Fibroblast of lung (primary cell): Measurements from ENCODE around the gene NACC1. TPM values are rescaled to one million over a fixed set of nuclear protein-coding genes. Genes with fewer than 3 reads are reported as not detected.

Experiments
- DNase-seq, 2 donors: peaks; one replicate each; pipeline versions ENCODE4 v3.0.0 to v3.0.0-alpha.2; 2010; ENCODE audit warnings: low read depth in 2 of 2
- H2AFZ ChIP-seq: 2 replicates; pipeline ENCODE4 v1.5.1; 2012; ENCODE audit warnings: low read length, control low read depth, inconsistent platforms
- H3K27ac ChIP-seq: 2 replicates; pipeline ENCODE4 v1.5.1; 2011; ENCODE audit warnings: low read length, control low read depth; ENCODE audit not compliant: insufficient read depth
- H3K27me3 ChIP-seq: 2 replicates; pipeline ENCODE4 v1.5.1; 2011; ENCODE audit warnings: mild to moderate bottlenecking, low read length; ENCODE audit not compliant: control insufficient read depth, insufficient read depth
- H3K36me3 ChIP-seq: 2 replicates; pipeline ENCODE4 v1.5.1; 2011; ENCODE audit warnings: low read length; ENCODE audit not compliant: control insufficient read depth, insufficient read depth
- H3K4me1 ChIP-seq: 2 replicates; pipeline ENCODE4 v1.5.1; 2011; ENCODE audit warnings: low read length; ENCODE audit not compliant: control insufficient read depth, insufficient read depth; ENCODE audit errors: extremely low read depth
- H3K4me2 ChIP-seq: 2 replicates; pipeline ENCODE4 v1.5.1; 2011; ENCODE audit warnings: low read length, control low read depth; ENCODE audit not compliant: insufficient read depth; ENCODE audit errors: extremely low read depth
- H3K4me3 ChIP-seq, 4 experiments: fragments of 200-600 bp in 1 of 4; sonication (generic) in 1 of 4; replicated peaks in 1 of 4; 2 replicates each; pipeline ENCODE4 v1.5.1; 2011 to 2016; ENCODE audit warnings: low read length in 4 of 4, low read depth in 3 of 4, mild to moderate bottlenecking in 3 of 4, control low read depth in 2 of 4, inconsistent platforms in 1 of 4, mixed read lengths in 1 of 4; ENCODE audit not compliant: insufficient read depth in 1 of 4; ENCODE audit errors: control extremely low read depth in 1 of 4
- H3K79me2 ChIP-seq: 2 replicates; pipeline ENCODE4 v1.5.1; 2012; ENCODE audit warnings: mild to moderate bottlenecking, low read length, inconsistent platforms; ENCODE audit not compliant: control insufficient read depth, insufficient read depth
- H3K9ac ChIP-seq: 2 replicates; pipeline ENCODE4 v1.5.1; 2011; ENCODE audit warnings: mild to moderate bottlenecking, low read length, control low read depth; ENCODE audit not compliant: insufficient read depth
- H3K9me3 ChIP-seq: 2 replicates; pipeline ENCODE4 v1.5.1; 2012; ENCODE audit warnings: low read depth, low read length; ENCODE audit not compliant: control insufficient read depth, insufficient read depth
- H4K20me1 ChIP-seq: 2 replicates; pipeline ENCODE4 v1.5.1; 2011; ENCODE audit warnings: low read length; ENCODE audit not compliant: control insufficient read depth, insufficient read depth; ENCODE audit errors: extremely low read depth
- EZH2 ChIP-seq: IDR thresholded peaks from 2 replicates; pipeline ENCODE4 v1.5.1; 2012; ENCODE audit warnings: low read length, control low read depth, mild to moderate bottlenecking; ENCODE audit errors: missing control alignments
- polyA plus RNA-seq, 2 donors: library from polyadenylated mRNA; depleted of rRNA in 1 of 2; stranded (reverse) in 1 of 2; unstranded in 1 of 2; fragments of >200 nt; gene quantifications; 2 replicates each; pipeline ENCODE4 v1.2.1, GENCODE V29; 2011 to 2012; ENCODE audit warnings: missing spikeins in 1 of 2
- total RNA-seq: library from RNA; depleted of rRNA; stranded (reverse); fragments of >200 nt; gene quantifications from 2 replicates; pipeline ENCODE4 v1.2.1, GENCODE V29; 2014
- TF ChIP-seq, protein P1 (sequence below), 2 donors: IDR thresholded peaks in 1 of 2; conservative IDR thresholded peaks in 1 of 2; 1 replicate in 1 of 2; 2 replicates in 1 of 2; pipeline ENCODE4 v1.5.1; 2011 to 2012; ENCODE audit warnings: low read length in 2 of 2, control low read depth in 1 of 2, inconsistent platforms in 1 of 2, low read depth in 1 of 2, mild to moderate bottlenecking in 1 of 2

NACC1 gene
- total and polyA plus RNA-seq, 2 donors (not counting 1 experiment from before 2014, with no cell fraction given), result 31.9 to 33.5 TPM

DNA sequence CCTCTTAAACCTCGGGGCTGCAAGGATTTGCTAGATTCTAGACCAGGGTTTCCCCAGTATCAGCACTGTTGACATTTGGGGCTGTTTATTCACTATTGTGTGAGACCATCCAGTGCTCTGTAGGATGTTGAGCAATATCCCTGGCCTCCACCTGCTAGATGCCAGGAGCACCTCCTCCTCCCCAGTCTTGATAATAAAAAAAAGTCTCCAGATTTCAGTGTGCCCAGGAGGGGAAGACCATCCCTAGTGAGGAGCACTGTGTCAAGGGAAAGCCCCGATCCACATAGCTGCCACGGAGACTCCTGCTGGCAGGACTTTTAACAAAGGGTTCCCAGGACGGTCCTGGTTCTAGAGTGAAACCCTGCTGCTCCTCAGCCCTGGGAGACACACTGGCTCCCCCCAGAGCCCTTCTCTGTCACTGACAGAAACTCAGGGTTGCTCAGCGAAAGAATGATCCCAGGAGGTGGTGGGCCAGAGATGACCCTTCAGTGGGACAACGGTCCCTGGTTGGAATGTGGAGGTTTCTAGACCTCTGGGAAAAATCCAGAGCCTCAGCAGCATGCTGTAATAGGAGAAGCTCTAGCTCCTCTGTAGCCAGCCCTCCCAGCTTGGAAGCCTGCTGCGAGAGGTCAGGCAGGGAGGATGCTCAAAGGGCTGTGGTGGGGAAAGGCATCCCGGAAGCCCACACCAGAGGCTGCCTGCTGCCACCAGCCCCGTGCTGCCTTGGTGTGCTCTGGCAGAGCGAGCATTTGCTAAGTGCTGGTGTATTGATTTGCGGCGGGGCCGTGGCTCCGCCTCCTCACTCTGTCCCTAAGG is 35.7 kb upstream of the NACC1 start:
- no peak overlapping the region for H2AFZ ChIP-seq
- peaks cover 20% of the 10 kb centered on the region for H3K4me1 ChIP-seq
- H3K36me3 ChIP-seq, result peaks cover 33% of the 10 kb centered on the region
- H3K27me3 ChIP-seq, result no peaks in the 10 kb centered on the region
- TF ChIP-seq EZH2, result no peak
- TF ChIP-seq, protein P1, sequence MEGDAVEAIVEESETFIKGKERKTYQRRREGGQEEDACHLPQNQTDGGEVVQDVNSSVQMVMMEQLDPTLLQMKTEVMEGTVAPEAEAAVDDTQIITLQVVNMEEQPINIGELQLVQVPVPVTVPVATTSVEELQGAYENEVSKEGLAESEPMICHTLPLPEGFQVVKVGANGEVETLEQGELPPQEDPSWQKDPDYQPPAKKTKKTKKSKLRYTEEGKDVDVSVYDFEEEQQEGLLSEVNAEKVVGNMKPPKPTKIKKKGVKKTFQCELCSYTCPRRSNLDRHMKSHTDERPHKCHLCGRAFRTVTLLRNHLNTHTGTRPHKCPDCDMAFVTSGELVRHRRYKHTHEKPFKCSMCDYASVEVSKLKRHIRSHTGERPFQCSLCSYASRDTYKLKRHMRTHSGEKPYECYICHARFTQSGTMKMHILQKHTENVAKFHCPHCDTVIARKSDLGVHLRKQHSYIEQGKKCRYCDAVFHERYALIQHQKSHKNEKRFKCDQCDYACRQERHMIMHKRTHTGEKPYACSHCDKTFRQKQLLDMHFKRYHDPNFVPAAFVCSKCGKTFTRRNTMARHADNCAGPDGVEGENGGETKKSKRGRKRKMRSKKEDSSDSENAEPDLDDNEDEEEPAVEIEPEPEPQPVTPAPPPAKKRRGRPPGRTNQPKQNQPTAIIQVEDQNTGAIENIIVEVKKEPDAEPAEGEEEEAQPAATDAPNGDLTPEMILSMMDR (conservative IDR thresholded peaks at IDR 0.05 in 1 of 2, IDR thresholded peaks at IDR 0.05 in 1 of 2; ENCODE audit: low read depth in 1 of 2, low read length in 2 of 2), result peak; percentile 41 to 45
- peak overlapping the region; percentile 17 for H3K4me2 ChIP-seq
- H3K4me3 ChIP-seq, result no peak overlapping the region
- H3K79me2 ChIP-seq, result peaks cover 6% of the 10 kb centered on the region
- H3K27ac ChIP-seq, result no peak overlapping the region
- no peaks in the 10 kb centered on the region for H3K9me3 ChIP-seq
- H3K9ac ChIP-seq, result no peak overlapping the region
- DNase-seq, result peak; percentile 53 to 59
- no peaks in the 10 kb centered on the region for H4K20me1 ChIP-seq

DNA sequence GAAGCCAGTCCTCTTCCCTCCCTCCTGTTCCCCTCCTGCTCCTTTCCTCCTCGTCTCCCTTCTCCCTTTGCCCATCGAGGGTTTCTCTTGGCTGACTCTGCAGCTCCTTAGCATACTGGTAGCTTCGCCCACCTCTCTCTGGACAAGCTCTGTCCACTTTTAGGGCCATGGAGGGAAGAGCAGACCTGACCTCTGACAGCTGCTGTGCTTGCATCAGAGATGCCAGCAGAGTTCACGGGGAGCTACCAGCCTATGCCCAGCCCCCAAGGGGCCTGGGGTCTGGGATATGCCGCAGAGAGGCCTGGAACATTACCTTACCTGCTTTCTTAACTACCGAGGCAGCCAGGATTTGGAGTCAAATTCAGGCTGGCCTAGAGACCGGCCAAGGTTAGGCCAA is 35.1 kb upstream of the NACC1 start:
- Histone ChIP-seq H3K4me2 (no peak overlapping the region), H4K20me1 (no peaks in the 10 kb centered on the region), H3K4me3 (no peak overlapping the region), H3K9me3 (no peaks in the 10 kb centered on the region), H2AFZ (no peak overlapping the region), H3K27me3 (no peaks in the 10 kb centered on the region), H3K36me3 (peaks cover 29% of the 10 kb centered on the region), H3K27ac (no peak overlapping the region), H3K9ac (no peak overlapping the region), H3K4me1 (peaks cover 18% of the 10 kb centered on the region), H3K79me2 (peaks cover 4% of the 10 kb centered on the region)
- DNase-seq, result no peak
- TF ChIP-seq EZH2, result no peak
- TF ChIP-seq, protein P1 (conservative IDR thresholded peaks at IDR 0.05 in 1 of 2, IDR thresholded peaks at IDR 0.05 in 1 of 2; ENCODE audit: low read depth in 1 of 2, low read length in 2 of 2), result no peak

DNA sequence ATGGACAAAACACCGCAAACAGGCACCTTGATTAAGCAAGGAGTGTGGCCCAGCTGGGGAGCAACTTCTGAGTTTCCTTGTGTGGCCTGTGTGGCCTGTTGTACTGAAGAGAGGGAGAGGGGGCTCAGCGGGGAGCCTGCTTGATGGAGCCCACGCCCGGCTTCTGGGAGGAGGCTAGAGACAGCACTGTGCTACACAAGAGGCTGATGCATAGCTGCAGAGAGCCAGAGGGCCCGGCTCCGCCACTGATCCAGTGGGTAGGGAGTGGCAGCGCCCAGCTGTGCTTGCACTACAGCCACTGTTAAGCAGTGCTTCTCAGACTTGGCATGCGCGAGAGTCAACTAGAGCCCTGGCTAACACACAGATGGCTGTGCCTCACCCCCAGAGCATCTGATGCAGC is 34.4 kb upstream of the NACC1 start:
- no peaks in the 10 kb centered on the region for H4K20me1 ChIP-seq
- no peak for DNase-seq
- H3K9ac ChIP-seq, result no peak overlapping the region
- no peak overlapping the region for H3K4me2 ChIP-seq
- no peak overlapping the region for H3K27ac ChIP-seq
- H2AFZ ChIP-seq, result no peak overlapping the region
- no peak overlapping the region for H3K4me3 ChIP-seq
- H3K9me3 ChIP-seq, result no peaks in the 10 kb centered on the region
- H3K27me3 ChIP-seq, result no peaks in the 10 kb centered on the region
- peaks cover 4% of the 10 kb centered on the region for H3K79me2 ChIP-seq
- peaks cover 24% of the 10 kb centered on the region for H3K36me3 ChIP-seq
- no peak for TF ChIP-seq EZH2
- TF ChIP-seq, protein P1 (conservative IDR thresholded peaks at IDR 0.05 in 1 of 2, IDR thresholded peaks at IDR 0.05 in 1 of 2; ENCODE audit: low read depth in 1 of 2, low read length in 2 of 2), result no peak
- H3K4me1 ChIP-seq, result peaks cover 18% of the 10 kb centered on the region
